Measurements from ENCODE around the gene RFPL1.

RFPL1 gene

DNA sequence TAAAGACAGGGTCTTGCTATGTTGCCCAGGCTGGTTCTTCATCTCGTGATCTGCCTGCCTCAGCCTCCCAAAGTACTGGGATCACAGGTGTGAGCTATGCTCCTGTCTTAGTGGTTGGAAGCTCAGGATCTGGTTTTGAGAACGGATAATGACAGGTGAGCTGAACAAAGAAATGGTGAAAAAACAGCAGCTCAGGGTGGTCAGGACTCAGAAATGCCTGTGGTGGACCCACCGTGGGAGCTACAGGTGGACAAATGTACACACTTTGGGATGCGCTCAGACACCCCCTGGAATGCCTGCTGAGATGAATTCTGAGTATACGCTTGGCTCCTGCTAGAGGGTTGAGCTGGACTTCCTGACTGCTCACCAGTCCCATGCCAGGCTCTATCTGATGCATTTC is 9.5 kb downstream of the RFPL1 start:
- H3K9ac ChIP-seq (ENCODE audit: low read length) = no peak overlapping the region
- no peaks in the 10 kb centered on the region for H3K36me3 ChIP-seq (ENCODE audit: control insufficient read depth, insufficient read depth, low read length)
- H3K27ac ChIP-seq (ENCODE audit: low read depth, low read length) = no peak overlapping the region
- no peaks in the 10 kb centered on the region for H3K27me3 ChIP-seq (ENCODE audit: control insufficient read depth, insufficient read depth, low read length)
- no peaks in the 10 kb centered on the region for H3K4me1 ChIP-seq (ENCODE audit: control insufficient read depth, insufficient read depth, low read length)
- H3K4me3 ChIP-seq (ENCODE audit: low read length) = no peak overlapping the region

GRCh38 chr22:29449296-29449875 is 11.0 kb downstream of the RFPL1 start:
- Histone ChIP-seq H3K4me1 (ENCODE audit: control insufficient read depth, insufficient read depth, low read length) (peaks cover 5% of the 10 kb centered on the region), H3K27me3 (ENCODE audit: control insufficient read depth, insufficient read depth, low read length) (no peaks in the 10 kb centered on the region), H3K27ac (ENCODE audit: low read depth, low read length) (no peak overlapping the region), H3K36me3 (ENCODE audit: control insufficient read depth, insufficient read depth, low read length) (no peaks in the 10 kb centered on the region), H3K9ac (ENCODE audit: low read length) (no peak overlapping the region), H3K4me3 (ENCODE audit: low read length) (no peak overlapping the region)

- H3K27me3 ChIP-seq (ENCODE audit: control insufficient read depth, insufficient read depth, low read length) = no peaks in the 10 kb centered on the region
- H3K27ac ChIP-seq (ENCODE audit: low read depth, low read length) = no peak overlapping the region
- H3K4me1 ChIP-seq (ENCODE audit: control insufficient read depth, insufficient read depth, low read length) = peaks cover 7% of the 10 kb centered on the region
- H3K4me3 ChIP-seq (ENCODE audit: low read length) = no peak overlapping the region
- no peak overlapping the region for H3K9ac ChIP-seq (ENCODE audit: low read length)
- no peaks in the 10 kb centered on the region for H3K36me3 ChIP-seq (ENCODE audit: control insufficient read depth, insufficient read depth, low read length)
These were observed 11.8 kb downstream of the RFPL1 start for GRCh38 chr22:29450222-29450621.

- Histone ChIP-seq H3K36me3 (ENCODE audit: control insufficient read depth, insufficient read depth, low read length) (no peaks in the 10 kb centered on the region), H3K27me3 (ENCODE audit: control insufficient read depth, insufficient read depth, low read length) (no peaks in the 10 kb centered on the region), H3K4me1 (ENCODE audit: control insufficient read depth, insufficient read depth, low read length) (peaks cover 7% of the 10 kb centered on the region), H3K9ac (ENCODE audit: low read length) (no peak overlapping the region), H3K27ac (ENCODE audit: low read depth, low read length) (no peak overlapping the region), H3K4me3 (ENCODE audit: low read length) (no peak overlapping the region)
These were observed 13.5 kb downstream of the RFPL1 start for GRCh38 chr22:29451863-29452262.

GRCh38 chr22:29454276-29454675 is 15.9 kb downstream of the RFPL1 start:
- no peak overlapping the region for H3K9ac ChIP-seq (ENCODE audit: low read length)
- peaks cover 7% of the 10 kb centered on the region for H3K4me1 ChIP-seq (ENCODE audit: control insufficient read depth, insufficient read depth, low read length)
- H3K4me3 ChIP-seq (ENCODE audit: low read length) = no peak overlapping the region
- peak overlapping the region; percentile 36 for H3K27ac ChIP-seq (ENCODE audit: low read depth, low read length)
- H3K36me3 ChIP-seq (ENCODE audit: control insufficient read depth, insufficient read depth, low read length) = no peaks in the 10 kb centered on the region
- no peaks in the 10 kb centered on the region for H3K27me3 ChIP-seq (ENCODE audit: control insufficient read depth, insufficient read depth, low read length)

DNA sequence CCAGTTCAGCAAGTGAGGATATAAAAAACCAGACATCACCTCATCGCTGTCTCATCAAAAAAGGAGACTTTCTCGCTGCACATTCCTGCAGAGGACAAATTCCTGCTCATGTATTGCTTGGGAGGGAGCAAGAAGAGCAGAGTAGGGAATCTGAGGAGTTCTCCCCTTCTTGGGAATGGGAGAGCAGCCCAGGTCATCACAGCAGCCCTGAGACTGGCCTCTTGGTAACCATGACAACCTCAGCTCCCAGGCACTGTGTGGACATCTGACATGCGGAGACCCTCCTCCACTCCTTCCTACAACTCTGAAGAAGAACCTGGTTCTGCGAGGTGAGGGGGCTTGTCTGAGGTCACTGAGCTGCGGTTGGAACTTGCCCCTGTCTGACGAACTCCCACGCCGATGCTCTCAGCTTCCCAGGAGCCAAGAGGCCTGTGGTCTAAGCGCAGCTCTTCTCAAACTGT is 17.9 kb downstream of the RFPL1 start:
- Histone ChIP-seq H3K4me3 (ENCODE audit: low read length) (no peak overlapping the region), H3K27me3 (ENCODE audit: control insufficient read depth, insufficient read depth, low read length) (no peaks in the 10 kb centered on the region), H3K9ac (ENCODE audit: low read length) (no peak overlapping the region), H3K36me3 (ENCODE audit: control insufficient read depth, insufficient read depth, low read length) (no peaks in the 10 kb centered on the region), H3K27ac (ENCODE audit: low read depth, low read length) (no peak overlapping the region), H3K4me1 (ENCODE audit: control insufficient read depth, insufficient read depth, low read length) (peaks cover 7% of the 10 kb centered on the region)

DNA sequence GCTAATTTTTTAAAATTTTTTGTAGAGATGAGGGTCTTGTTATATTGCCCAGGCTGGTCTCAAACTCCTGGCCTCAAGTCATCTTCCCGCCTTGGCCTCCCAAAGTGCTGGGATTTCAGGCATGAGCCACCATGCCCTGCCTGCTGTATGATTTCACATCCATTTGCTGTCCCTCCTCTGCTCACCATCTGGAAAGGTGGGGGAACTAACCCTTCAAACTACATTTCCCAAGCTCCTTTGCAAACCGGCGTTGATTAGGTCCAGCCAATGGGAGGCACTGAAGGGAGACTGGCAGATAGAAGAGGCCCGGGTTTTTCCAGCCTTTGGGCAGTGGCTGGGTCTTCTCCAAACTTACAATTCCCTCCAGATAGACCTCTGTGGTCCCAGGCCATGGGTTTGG is 19.3 kb downstream of the RFPL1 start:
- peaks cover 7% of the 10 kb centered on the region for H3K4me1 ChIP-seq (ENCODE audit: control insufficient read depth, insufficient read depth, low read length)
- no peaks in the 10 kb centered on the region for H3K36me3 ChIP-seq (ENCODE audit: control insufficient read depth, insufficient read depth, low read length)
- no peaks in the 10 kb centered on the region for H3K27me3 ChIP-seq (ENCODE audit: control insufficient read depth, insufficient read depth, low read length)
- no peak overlapping the region for H3K4me3 ChIP-seq (ENCODE audit: low read length)
- H3K9ac ChIP-seq (ENCODE audit: low read length) = no peak overlapping the region
- H3K27ac ChIP-seq (ENCODE audit: low read depth, low read length) = no peak overlapping the region

DNA sequence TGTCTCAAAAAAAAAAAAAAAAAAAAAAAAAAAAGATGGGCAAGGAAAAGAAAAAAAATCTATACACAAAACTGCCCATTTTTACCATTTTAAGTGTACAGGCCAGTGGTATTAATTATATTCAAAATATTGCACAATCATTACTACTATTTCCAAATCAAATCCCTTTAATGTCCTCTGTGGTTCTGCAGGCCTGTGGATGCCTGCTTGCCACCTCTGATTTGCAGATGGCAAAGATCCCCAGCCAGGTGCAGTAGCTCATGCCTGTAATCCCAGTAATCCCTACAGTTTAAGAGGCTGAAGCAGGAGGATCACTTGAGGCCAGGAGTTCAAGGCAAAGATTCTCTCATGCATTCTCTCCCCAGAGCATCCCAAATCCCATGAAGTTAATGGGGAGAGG is 20.2 kb downstream of the RFPL1 start:
- Histone ChIP-seq H3K9ac (ENCODE audit: low read length) (no peak overlapping the region), H3K4me3 (ENCODE audit: low read length) (no peak overlapping the region), H3K36me3 (ENCODE audit: control insufficient read depth, insufficient read depth, low read length) (no peaks in the 10 kb centered on the region), H3K27me3 (ENCODE audit: control insufficient read depth, insufficient read depth, low read length) (no peaks in the 10 kb centered on the region), H3K27ac (ENCODE audit: low read depth, low read length) (no peak overlapping the region), H3K4me1 (ENCODE audit: control insufficient read depth, insufficient read depth, low read length) (peaks cover 7% of the 10 kb centered on the region)

- no peaks in the 10 kb centered on the region for H3K36me3 ChIP-seq (ENCODE audit: control insufficient read depth, insufficient read depth, low read length)
- H3K4me3 ChIP-seq (ENCODE audit: low read length) = no peak overlapping the region
- H3K27me3 ChIP-seq (ENCODE audit: control insufficient read depth, insufficient read depth, low read length) = no peaks in the 10 kb centered on the region
- no peak overlapping the region for H3K9ac ChIP-seq (ENCODE audit: low read length)
- no peak overlapping the region for H3K27ac ChIP-seq (ENCODE audit: low read depth, low read length)
- H3K4me1 ChIP-seq (ENCODE audit: control insufficient read depth, insufficient read depth, low read length) = no peaks in the 10 kb centered on the region
These were observed 21.4 kb downstream of the RFPL1 start for GRCh38 chr22:29459773-29460172.

DNA sequence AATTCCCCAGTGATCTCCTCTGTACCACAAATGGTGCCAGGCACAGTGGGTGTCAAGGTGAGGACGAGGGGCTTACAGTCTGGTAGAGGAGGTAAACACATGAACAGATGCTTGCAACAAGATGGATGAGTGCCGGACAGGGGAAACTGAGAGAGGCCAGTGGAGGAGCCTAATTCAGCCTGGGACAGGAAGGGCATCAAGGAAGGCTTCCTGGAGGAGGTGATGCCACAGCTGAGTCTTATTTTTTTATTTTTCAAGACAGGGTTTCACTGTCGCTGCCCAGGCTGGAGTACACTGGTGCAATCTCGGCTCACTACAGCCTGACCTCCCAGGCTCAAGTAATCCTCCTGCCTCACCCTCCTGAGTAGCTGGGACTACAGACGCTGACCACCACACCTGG is 22.9 kb downstream of the RFPL1 start:
- no peaks in the 10 kb centered on the region for H3K27me3 ChIP-seq (ENCODE audit: control insufficient read depth, insufficient read depth, low read length)
- no peaks in the 10 kb centered on the region for H3K4me1 ChIP-seq (ENCODE audit: control insufficient read depth, insufficient read depth, low read length)
- no peaks in the 10 kb centered on the region for H3K36me3 ChIP-seq (ENCODE audit: control insufficient read depth, insufficient read depth, low read length)
- no peak overlapping the region for H3K4me3 ChIP-seq (ENCODE audit: low read length)
- H3K9ac ChIP-seq (ENCODE audit: low read length) = no peak overlapping the region
- H3K27ac ChIP-seq (ENCODE audit: low read depth, low read length) = no peak overlapping the region

- no peaks in the 10 kb centered on the region for H3K27me3 ChIP-seq (ENCODE audit: control insufficient read depth, insufficient read depth, low read length)
- no peaks in the 10 kb centered on the region for H3K36me3 ChIP-seq (ENCODE audit: control insufficient read depth, insufficient read depth, low read length)
These were observed 25.2 kb downstream of the RFPL1 start for GRCh38 chr22:29463629-29464028.

DNA sequence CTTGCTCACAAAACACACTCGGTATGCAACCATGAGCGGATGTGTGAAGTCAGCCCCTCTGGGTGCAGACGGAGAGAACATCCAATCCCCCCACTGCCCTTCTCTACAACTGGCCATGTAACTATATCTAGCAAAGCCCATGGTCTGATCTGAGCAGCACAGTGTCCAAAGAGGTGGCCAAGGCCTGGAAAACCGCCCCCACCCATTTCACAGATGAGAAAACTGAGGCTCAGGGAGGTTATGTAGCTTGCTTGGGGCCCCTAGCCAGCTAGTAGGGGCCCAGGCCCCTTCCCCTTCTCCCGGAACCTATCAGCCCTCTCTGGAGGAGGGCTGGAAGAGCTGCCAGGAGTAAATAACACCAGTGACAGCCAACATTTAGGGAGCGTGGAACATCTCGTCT is 26.2 kb downstream of the RFPL1 start:
- no peak overlapping the region for H3K27ac ChIP-seq (ENCODE audit: low read depth, low read length)
- no peaks in the 10 kb centered on the region for H3K4me1 ChIP-seq (ENCODE audit: control insufficient read depth, insufficient read depth, low read length)
- H3K36me3 ChIP-seq (ENCODE audit: control insufficient read depth, insufficient read depth, low read length) = no peaks in the 10 kb centered on the region
- no peak overlapping the region for H3K4me3 ChIP-seq (ENCODE audit: low read length)
- no peak overlapping the region for H3K9ac ChIP-seq (ENCODE audit: low read length)
- no peaks in the 10 kb centered on the region for H3K27me3 ChIP-seq (ENCODE audit: control insufficient read depth, insufficient read depth, low read length)

More at GRCh38 chr22:29463629-29464028, 25.2 kb downstream of the RFPL1 start:
- no peak overlapping the region for H3K9ac ChIP-seq (ENCODE audit: low read length)
- no peak overlapping the region for H3K4me3 ChIP-seq (ENCODE audit: low read length)
- no peak overlapping the region for H3K27ac ChIP-seq (ENCODE audit: low read depth, low read length)
- H3K4me1 ChIP-seq (ENCODE audit: control insufficient read depth, insufficient read depth, low read length) = no peaks in the 10 kb centered on the region

- no peak overlapping the region for H3K27ac ChIP-seq (ENCODE audit: low read depth, low read length)
- no peak overlapping the region for H3K4me3 ChIP-seq (ENCODE audit: low read length)
- H3K4me1 ChIP-seq (ENCODE audit: control insufficient read depth, insufficient read depth, low read length) = no peaks in the 10 kb centered on the region
These were observed 31.4 kb downstream of the RFPL1 start for GRCh38 chr22:29469755-29470154.

More at GRCh38 chr22:29469755-29470154, 31.4 kb downstream of the RFPL1 start:
- Histone ChIP-seq H3K9ac (ENCODE audit: low read length) (no peak overlapping the region), H3K27me3 (ENCODE audit: control insufficient read depth, insufficient read depth, low read length) (peaks cover 6% of the 10 kb centered on the region), H3K36me3 (ENCODE audit: control insufficient read depth, insufficient read depth, low read length) (no peaks in the 10 kb centered on the region)
